SW480 (cell line): Measurements from ENCODE around the gene ATG10.
"Not testable (repeated sequence)": the region's sequence is repeated elsewhere in the genome, so short reads cannot be mapped to it uniquely, and the experiment has no call there.

ENCODE experiments used
- DNase-seq: peaks from one replicate; pipeline ENCODE4 v3.0.0-alpha.2; 2016; ENCODE audit warnings: low spot score

The ATG10 gene

GRCh38 chr5:82129723-82130285, 158.0 kb downstream of the ATG10 start:
- DNase-seq, result no peak

- no peak for DNase-seq
Observed at GRCh38 chr5:82130602-82131001, 158.8 kb downstream of the ATG10 start.

GRCh38 chr5:82137205-82137604, 165.4 kb downstream of the ATG10 start:
- DNase-seq, result no peak

- DNase-seq, result not testable (repeated sequence)
Observed at GRCh38 chr5:82139837-82140236, 168.0 kb downstream of the ATG10 start.

DNA sequence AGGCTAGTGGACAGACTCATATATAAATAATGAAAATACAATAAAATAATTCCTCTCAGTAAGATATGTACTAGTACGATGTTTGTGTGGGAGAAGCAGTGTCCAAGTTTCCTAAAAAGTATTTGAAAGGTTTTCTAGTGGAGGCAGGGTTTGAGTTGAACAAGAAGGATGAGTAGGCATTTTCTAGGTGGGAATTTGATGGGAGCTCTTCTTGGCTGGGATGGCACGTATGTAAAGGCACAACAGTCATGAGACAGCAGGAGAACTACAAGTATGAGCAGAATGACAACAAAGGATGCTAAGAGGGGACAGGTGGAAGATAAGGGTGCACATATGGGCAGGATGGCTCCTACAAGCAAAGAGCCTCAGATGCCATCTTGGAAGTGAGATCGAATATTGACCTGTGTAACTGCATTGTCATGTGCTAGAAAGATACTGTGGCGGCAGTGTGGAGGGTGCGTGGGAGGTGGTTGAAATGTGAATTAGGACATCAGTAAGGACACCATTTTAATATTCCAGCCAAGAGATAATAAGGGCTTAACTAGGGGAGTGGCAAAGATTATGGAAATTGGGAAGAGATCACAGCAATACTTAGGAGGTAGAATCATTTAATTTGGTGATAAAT, 170.5 kb downstream of the ATG10 start:
- no peak for DNase-seq

GRCh38 chr5:82142928-82143577, 171.2 kb downstream of the ATG10 start:
- DNase-seq, result no peak

GRCh38 chr5:82147860-82148573, 176.2 kb downstream of the ATG10 start:
- no peak for DNase-seq

DNA sequence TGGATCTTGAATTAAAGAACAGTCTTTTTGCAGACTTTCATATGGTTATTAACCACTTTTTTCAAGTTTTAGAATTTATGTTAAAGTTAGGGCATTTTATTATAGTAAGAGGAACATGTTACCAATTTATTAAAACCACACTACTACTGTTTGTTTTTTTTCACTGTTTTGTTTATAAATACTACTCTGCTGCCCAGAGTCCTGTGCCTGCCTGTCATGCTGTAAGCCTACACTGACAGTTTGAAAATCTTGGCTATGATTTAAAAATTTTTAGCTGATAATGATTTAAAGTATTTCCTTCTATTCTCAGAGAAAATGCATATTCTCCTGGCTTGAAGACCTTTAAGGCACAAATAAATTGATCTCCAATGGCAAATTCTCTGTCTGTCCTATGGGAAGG, 177.6 kb downstream of the ATG10 start:
- DNase-seq, result no peak

- DNase-seq, result no peak
Observed at GRCh38 chr5:82150559-82150958, 178.7 kb downstream of the ATG10 start.

DNA sequence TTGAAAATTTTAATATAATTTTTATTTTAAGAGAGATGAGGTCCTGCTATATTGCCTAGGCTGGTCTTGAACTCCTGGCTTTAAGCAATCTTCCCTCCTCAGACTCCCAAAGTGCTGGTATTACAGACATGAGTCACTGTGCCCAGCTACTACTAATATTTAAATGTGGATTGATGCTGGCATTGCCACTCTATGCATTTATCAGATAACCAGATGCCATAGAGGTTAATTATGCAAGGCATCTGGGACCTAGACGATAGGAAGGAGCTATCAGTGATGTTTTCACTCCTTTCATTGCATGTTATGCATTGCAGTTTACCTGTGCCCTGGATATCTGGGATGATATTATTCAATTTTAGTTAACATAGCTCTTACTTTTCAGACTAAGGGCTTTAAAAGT, 179.4 kb downstream of the ATG10 start:
- DNase-seq, result no peak

DNA sequence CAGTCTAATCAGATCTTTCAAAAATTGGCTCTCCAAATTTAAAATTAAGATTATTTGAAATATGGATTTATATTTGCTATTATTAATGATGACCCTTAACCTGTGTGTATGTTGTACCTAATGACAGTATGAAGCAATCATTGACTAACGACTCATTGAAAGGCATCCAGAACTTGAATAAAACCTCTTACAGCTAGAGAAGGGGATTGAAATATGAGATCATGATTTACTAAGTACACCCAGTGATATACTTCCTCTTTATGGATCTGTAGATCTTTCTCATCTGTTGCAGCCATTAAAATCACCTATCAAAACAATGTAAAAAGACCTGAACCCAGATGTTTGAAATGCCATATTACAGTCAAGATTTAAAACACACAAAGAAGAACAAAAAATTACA, 179.8 kb downstream of the ATG10 start:
- no peak for DNase-seq

DNA sequence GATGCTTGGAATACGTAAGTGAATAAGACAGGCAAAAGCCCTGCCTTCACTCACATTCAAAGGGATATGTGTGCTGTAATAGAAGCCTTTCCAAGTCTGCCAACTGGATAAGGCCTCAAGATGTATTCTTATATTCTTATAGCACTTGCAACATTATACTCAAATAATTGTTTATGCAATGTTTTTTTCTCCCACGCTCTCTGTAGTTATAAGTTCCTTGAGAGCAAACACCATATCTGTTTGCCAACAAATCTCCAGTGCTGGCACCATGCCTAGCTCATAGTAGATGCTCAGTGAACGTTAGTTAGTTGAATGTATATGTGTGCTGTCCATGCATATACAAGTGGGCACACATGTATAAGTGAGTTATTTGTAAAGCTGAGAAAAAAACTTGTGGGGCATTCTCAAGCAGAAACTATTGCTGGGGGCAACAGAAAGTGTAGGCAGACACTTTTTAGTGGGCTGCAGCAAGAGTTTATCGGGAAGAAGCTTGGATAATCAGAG, 181.2 kb downstream of the ATG10 start:
- DNase-seq, result no peak

- no peak for DNase-seq
Observed at GRCh38 chr5:82154776-82155175, 183.0 kb downstream of the ATG10 start.

DNA sequence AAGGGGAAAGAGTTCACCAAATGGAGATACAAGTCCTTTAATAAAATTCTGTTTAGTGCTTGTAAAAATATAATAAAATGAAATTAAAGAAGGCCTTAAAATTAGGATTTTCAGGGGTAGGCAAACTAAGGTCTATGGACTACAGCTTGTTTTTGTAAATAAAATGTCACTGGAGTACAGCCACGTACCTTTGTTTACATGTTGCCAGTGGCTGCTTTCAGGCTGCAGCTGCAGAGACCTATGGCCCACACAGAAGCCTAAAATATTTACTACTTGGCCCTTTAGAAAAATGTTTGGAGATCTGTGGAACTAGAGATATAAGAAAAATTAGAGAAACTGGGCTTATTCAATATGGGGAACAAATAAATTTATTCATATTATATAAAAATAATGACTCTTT, 183.5 kb downstream of the ATG10 start:
- no peak for DNase-seq

DNA sequence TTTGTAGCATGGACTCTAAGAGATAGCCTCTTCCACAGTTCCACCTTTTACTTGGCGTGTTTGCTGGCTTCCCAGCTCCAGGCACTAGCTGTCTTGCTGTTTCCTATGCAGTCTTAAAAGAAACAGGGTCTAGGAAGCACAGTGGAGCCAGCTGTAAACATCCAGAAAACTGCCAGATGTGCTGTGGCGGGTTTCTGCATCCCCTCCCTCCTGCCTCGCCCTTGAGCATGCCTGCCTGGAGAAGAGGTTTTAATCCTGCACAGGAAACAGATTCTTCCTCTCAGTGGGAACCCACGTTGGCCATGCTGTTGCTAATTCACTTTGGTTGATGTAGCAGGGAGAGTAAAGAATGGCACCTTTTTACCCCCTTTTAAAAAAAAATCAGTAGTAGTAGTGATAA, 185.1 kb downstream of the ATG10 start:
- DNase-seq, result no peak

- DNase-seq, result peak; percentile 67
Observed at GRCh38 chr5:82158755-82159413, 187.1 kb downstream of the ATG10 start.

DNA sequence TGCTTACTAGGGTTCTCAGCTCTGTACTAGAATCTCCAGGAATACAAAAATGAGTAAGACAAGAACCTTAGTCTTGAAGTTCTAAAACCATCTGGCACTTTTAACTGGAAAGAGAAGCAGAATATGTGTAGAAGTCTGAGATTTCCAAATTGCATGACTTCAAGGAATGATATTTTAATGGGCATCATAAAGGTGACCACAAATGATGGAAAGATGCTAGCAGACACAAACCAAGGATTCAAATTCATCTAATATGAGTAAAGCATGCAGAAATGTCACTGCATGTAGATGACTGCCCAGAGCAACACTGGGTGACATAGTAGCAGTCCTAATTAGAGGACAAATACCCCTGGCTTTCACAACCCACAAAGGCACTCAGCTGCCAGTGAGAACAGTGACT, 189.1 kb downstream of the ATG10 start:
- no peak for DNase-seq

GRCh38 chr5:82162573-82162972, 190.8 kb downstream of the ATG10 start:
- DNase-seq, result no peak

DNA sequence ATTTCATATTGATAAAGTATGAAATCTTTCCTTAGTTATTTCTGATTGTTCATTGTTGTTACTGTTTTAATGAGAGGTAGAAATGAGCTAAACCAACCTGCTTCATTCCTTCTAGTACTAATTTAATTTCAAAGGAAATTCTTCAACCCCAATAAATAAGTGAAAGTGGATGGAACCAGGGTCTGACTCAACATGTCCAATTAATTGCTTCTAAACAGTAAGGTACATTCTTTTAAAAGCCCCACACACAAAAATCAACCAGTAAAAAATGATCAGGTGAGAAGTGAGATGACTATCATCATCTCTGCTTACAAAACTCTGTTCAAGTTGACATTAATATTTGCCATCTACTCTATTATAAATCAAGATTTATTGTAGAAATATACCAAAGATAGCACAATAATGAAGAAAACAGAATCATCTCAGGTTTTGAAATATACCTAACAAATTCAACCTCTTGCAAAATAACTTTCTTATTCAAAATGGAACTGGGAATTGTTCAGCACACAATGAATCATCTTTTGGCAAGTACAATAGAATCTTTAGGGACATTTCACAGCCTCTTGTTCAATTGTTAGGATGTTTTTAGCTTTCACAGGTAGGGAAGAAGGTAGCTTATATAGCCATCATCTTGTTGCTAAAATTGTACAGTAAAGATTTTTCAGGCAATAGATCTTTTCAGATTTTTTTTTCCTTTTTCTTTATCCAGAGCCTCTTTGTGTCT, 191.8 kb downstream of the ATG10 start:
- DNase-seq, result no peak

GRCh38 chr5:82164176-82164976, 192.6 kb downstream of the ATG10 start:
- no peak for DNase-seq
